Measurements from ENCODE around the gene SETD4. TPM values are rescaled to one million over a fixed set of nuclear protein-coding genes. Genes with fewer than 3 reads are reported as not detected.

SETD4 gene
- total RNA-seq, 6 experiments from 2014 or later: 7.6 to 10.1 (median 8.7) TPM

DNA sequence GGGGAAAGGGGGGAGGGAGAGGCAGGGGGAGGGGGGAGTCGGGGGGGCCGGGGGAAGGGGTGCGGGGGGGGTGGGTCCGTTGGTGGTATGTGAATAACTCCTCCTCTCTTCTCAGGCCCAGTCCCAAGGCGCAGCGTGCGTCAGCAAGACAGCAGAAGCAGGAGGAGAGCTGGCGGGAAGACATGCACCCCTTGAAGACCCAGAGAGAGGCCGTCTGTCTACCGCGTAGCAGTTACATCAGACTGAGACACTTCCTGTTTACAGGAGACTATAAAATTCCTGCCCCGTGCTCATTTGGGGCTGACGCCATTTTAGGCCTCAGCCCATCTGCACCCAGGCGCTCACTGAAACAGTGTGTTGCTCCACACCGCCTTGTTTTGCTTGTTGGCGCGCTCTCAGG lies 55.3 kb downstream of the SETD4 start:
- peaks cover 13% of the 10 kb centered on the region for H3K9me3 Mint-ChIP-seq
- H3K27ac Mint-ChIP-seq: no peak overlapping the region
- TF ChIP-seq, protein P1, sequence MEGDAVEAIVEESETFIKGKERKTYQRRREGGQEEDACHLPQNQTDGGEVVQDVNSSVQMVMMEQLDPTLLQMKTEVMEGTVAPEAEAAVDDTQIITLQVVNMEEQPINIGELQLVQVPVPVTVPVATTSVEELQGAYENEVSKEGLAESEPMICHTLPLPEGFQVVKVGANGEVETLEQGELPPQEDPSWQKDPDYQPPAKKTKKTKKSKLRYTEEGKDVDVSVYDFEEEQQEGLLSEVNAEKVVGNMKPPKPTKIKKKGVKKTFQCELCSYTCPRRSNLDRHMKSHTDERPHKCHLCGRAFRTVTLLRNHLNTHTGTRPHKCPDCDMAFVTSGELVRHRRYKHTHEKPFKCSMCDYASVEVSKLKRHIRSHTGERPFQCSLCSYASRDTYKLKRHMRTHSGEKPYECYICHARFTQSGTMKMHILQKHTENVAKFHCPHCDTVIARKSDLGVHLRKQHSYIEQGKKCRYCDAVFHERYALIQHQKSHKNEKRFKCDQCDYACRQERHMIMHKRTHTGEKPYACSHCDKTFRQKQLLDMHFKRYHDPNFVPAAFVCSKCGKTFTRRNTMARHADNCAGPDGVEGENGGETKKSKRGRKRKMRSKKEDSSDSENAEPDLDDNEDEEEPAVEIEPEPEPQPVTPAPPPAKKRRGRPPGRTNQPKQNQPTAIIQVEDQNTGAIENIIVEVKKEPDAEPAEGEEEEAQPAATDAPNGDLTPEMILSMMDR (IDR thresholded peaks at IDR 0.05): no peak
- H3K36me3 Mint-ChIP-seq (ENCODE audit: low read depth): peaks cover 15% of the 10 kb centered on the region; the same call in 1 of the 2 replicates
- H3K27me3 Mint-ChIP-seq (ENCODE audit: insufficient read depth): peaks cover 24% of the 10 kb centered on the region
- peaks cover 14% of the 10 kb centered on the region for H3K4me1 Mint-ChIP-seq (ENCODE audit: low read depth)
- no peak overlapping the region for H3K4me3 Mint-ChIP-seq
- DNase-seq: no peak

DNA sequence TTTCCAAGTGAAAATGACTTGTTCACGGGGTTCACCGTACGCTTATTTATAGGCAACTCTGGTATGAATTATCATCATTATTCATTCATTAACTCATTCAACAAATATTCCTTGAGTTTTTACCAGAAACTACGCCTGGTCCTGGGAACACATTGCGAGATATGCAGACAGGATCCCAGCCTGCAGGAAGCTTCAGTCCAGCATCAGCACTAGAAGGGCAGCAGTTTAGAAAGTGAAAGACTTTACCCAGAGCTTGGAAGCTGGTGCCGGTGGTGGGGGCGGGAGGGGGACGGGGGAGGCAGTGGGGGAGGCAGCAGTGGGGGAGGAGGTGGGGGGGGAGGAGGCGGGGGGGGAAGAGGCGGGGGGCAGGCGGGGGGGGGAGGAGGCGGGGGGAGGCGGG lies 55.9 kb downstream of the SETD4 start:
- peaks cover 22% of the 10 kb centered on the region for H3K27me3 Mint-ChIP-seq (ENCODE audit: insufficient read depth)
- peaks cover 13% of the 10 kb centered on the region for H3K9me3 Mint-ChIP-seq
- H3K27ac Mint-ChIP-seq: no peak overlapping the region
- peaks cover 8% of the 10 kb centered on the region for H3K4me1 Mint-ChIP-seq (ENCODE audit: low read depth)
- no peak overlapping the region for H3K4me3 Mint-ChIP-seq
- TF ChIP-seq, protein P1 (IDR thresholded peaks at IDR 0.05): no peak
- DNase-seq: peak; percentile 15
- peaks cover 15% of the 10 kb centered on the region; the same call in 1 of the 2 replicates for H3K36me3 Mint-ChIP-seq (ENCODE audit: low read depth)

DNA sequence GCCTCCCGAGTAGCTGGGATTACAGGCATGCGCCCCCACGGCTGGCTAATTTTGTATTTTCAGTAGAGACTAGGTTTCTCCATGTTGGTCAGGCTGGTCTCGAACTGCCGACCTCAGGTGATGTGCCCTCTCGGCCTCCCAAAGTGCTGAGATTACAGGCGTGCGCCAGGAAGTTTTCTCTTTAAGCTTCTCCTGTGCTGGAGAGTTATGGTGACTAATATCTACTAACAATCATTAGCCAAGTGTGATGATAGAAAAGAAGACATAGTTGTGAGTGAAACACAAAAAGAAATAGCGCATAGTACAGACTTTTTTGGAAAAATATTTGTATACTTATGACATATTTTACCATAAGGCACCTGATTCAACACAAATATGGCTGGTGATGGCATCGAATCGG lies 56.5 kb downstream of the SETD4 start:
- no peak overlapping the region for H3K4me3 Mint-ChIP-seq
- peaks cover 13% of the 10 kb centered on the region for H3K9me3 Mint-ChIP-seq
- no peak overlapping the region for H3K27ac Mint-ChIP-seq
- TF ChIP-seq, protein P1 (IDR thresholded peaks at IDR 0.05): no peak
- H3K27me3 Mint-ChIP-seq (ENCODE audit: insufficient read depth): peaks cover 19% of the 10 kb centered on the region
- DNase-seq: no peak
- H3K4me1 Mint-ChIP-seq (ENCODE audit: low read depth): peaks cover 6% of the 10 kb centered on the region; the same call in 1 of the 2 replicates
- peaks cover 15% of the 10 kb centered on the region; the same call in 1 of the 2 replicates for H3K36me3 Mint-ChIP-seq (ENCODE audit: low read depth)

DNA sequence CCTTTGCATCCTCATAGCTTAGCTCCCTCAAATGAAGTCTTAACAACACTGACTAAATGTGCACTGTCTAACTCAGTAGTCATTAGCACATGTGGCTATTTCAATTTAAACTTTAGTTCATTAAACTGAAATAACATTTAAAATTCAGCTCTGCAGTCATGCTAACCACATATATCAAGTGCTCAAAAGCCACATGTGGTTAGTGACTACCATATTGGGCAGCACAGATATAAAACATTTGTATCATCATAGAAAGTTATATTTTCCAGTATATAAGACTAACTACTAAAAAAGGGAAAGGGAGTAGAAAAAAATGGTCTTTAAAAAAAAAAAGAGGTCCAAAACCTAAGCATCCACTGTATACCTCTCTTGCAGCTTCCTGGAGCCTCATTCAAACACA lies 64.1 kb downstream of the SETD4 start:
- Mint-ChIP-seq H3K36me3 (ENCODE audit: low read depth) (no peaks in the 10 kb centered on the region), H3K27ac (no peak overlapping the region), H3K4me3 (no peak overlapping the region), H3K27me3 (ENCODE audit: insufficient read depth) (peaks cover 31% of the 10 kb centered on the region), H3K4me1 (ENCODE audit: low read depth) (no peaks in the 10 kb centered on the region), H3K9me3 (no peaks in the 10 kb centered on the region)
- DNase-seq: no peak
- TF ChIP-seq, protein P1 (IDR thresholded peaks at IDR 0.05): no peak

DNA sequence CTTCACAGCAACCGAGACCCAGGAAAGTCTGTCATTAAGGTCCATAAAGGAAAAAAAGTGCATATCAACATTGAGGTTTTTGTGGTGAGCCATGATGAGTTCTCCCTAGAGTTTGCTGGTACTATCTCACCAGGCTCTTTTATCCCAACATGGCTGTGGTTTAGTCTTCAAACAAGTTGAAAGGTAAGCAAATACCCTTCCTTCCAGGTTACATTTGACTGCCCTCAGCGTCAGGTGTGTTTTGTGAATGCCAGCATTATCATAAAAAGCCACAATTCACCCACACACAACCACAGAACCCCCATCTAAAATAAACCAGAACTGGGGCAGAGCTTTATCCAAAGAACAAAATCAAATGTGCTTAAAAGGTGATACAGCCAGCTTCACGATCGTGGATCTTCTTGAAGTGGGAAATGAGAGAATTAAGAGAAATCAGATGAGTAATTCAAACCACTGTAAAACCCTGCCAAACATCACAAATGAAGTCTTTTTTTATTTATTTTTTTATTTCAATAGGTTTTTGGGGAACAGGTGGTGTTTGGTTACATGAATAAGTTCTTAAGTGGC lies 64.7 kb downstream of the SETD4 start:
- Mint-ChIP-seq H3K4me3 (no peak overlapping the region), H3K9me3 (no peaks in the 10 kb centered on the region)
- DNase-seq: no peak

More for the DNA sequence above, 64.7 kb downstream of the SETD4 start:
- Mint-ChIP-seq H3K27ac (no peak overlapping the region), H3K4me1 (ENCODE audit: low read depth) (no peaks in the 10 kb centered on the region), H3K27me3 (ENCODE audit: insufficient read depth) (peaks cover 26% of the 10 kb centered on the region), H3K36me3 (ENCODE audit: low read depth) (no peaks in the 10 kb centered on the region)
- TF ChIP-seq, protein P1 (IDR thresholded peaks at IDR 0.05): no peak

Measured in HFFc6 (cell line).